Osteoblast (primary cell): ENCODE data around the gene TMCO5A. TPM values are rescaled to one million over a fixed set of nuclear protein-coding genes. Genes with fewer than 3 reads are reported as not detected.

Experiments used
- DNase-seq: peaks from one replicate; pipeline ENCODE4 v3.0.0; 2011; ENCODE audit warnings: low spot score, mixed read lengths; ENCODE audit not compliant: insufficient read length; ENCODE audit errors: missing footprints
- H2AFZ ChIP-seq: 2 replicates; pipeline ENCODE4 v1.6.0; 2011; ENCODE audit warnings: mild to moderate bottlenecking, low read length
- H3K27ac ChIP-seq: 2 replicates; pipeline ENCODE4 v1.5.1; 2011; ENCODE audit warnings: mild to moderate bottlenecking, low read depth, low read length, moderate library complexity
- H3K27me3 ChIP-seq: 2 replicates; pipeline ENCODE4 v1.6.0; 2012; ENCODE audit warnings: mild to moderate bottlenecking, control low read depth, inconsistent platforms, low read length, moderate library complexity; ENCODE audit not compliant: insufficient read depth
- H3K36me3 ChIP-seq: 2 replicates; pipeline ENCODE4 v1.5.1; 2011; ENCODE audit warnings: mild to moderate bottlenecking, low read length, control low read depth, moderate library complexity; ENCODE audit not compliant: insufficient read depth
- H3K4me1 ChIP-seq: 2 replicates; pipeline ENCODE4 v1.5.1; 2011; ENCODE audit warnings: mild to moderate bottlenecking, low read length, control low read depth, moderate library complexity; ENCODE audit not compliant: insufficient read depth
- H3K4me2 ChIP-seq: 2 replicates; pipeline ENCODE4 v1.6.0; 2011; ENCODE audit warnings: mild to moderate bottlenecking, low read length; ENCODE audit not compliant: insufficient read depth
- H3K4me3 ChIP-seq: fragments of 200-600 bp; sonication (generic); 3 replicates; pipeline ENCODE4 v1.5.1; 2012; ENCODE audit warnings: mild to moderate bottlenecking, low read length, inconsistent platforms; ENCODE audit not compliant: insufficient read depth
- H3K79me2 ChIP-seq: 2 replicates; pipeline ENCODE4 v1.6.0; 2012; ENCODE audit warnings: mild to moderate bottlenecking, low read length, control low read depth, inconsistent platforms; ENCODE audit not compliant: insufficient read depth
- H3K9me3 ChIP-seq: 2 replicates; pipeline ENCODE4 v1.5.1; 2011; ENCODE audit warnings: low read depth, low read length, control low read depth
- H4K20me1 ChIP-seq: 2 replicates; pipeline ENCODE4 v1.6.0; 2012; ENCODE audit warnings: mild to moderate bottlenecking, low read length, control low read depth; ENCODE audit not compliant: insufficient read depth
- total RNA-seq: library from RNA; depleted of rRNA; stranded (reverse); fragments of >200 nt; gene quantifications from 2 replicates; pipeline ENCODE4 v1.2.3, GENCODE V29; 2012
- TF ChIP-seq, protein P1 (sequence below): IDR thresholded peaks from 2 replicates; pipeline ENCODE4 v1.5.1; 2011; ENCODE audit warnings: mild to moderate bottlenecking, low read depth, low read length, moderate library complexity; ENCODE audit errors: extremely low read depth

The TMCO5A gene
- not detected in 2 replicates for total RNA-seq

- TF ChIP-seq, protein P1, sequence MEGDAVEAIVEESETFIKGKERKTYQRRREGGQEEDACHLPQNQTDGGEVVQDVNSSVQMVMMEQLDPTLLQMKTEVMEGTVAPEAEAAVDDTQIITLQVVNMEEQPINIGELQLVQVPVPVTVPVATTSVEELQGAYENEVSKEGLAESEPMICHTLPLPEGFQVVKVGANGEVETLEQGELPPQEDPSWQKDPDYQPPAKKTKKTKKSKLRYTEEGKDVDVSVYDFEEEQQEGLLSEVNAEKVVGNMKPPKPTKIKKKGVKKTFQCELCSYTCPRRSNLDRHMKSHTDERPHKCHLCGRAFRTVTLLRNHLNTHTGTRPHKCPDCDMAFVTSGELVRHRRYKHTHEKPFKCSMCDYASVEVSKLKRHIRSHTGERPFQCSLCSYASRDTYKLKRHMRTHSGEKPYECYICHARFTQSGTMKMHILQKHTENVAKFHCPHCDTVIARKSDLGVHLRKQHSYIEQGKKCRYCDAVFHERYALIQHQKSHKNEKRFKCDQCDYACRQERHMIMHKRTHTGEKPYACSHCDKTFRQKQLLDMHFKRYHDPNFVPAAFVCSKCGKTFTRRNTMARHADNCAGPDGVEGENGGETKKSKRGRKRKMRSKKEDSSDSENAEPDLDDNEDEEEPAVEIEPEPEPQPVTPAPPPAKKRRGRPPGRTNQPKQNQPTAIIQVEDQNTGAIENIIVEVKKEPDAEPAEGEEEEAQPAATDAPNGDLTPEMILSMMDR: no peak
- H3K9me3 ChIP-seq: no peaks in the 10 kb centered on the region
Measured at GRCh38 chr15:37934340-37934739, at the start of gene TMCO5A. Gene TMCO5A (plus strand): TSS chr15:37934640. CDS start chr15:37936324, 1,684 bp downstream.

DNA sequence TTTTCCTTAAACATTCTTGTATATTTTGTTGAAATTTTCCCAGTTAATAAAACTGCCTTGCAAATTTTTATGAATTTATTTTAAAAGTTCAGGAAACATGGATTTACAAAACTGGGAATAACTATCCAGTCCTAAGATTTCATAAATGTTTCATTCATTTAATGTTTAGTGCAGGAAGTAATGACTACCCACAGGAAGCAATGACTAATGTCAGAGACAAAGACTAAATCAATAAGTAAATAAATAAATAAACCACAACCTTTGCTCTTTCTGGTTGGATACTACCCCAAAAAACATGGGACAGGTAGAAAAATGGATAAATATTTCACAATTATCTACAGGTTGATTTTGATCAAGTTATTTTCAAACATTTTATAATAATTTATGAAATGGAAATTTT, 48.8 kb upstream of the TMCO5A start:
- no peaks in the 10 kb centered on the region for H3K79me2 ChIP-seq
- no peak overlapping the region for H2AFZ ChIP-seq
- no peaks in the 10 kb centered on the region for H3K9me3 ChIP-seq
- H3K4me3 ChIP-seq: no peak overlapping the region
- no peaks in the 10 kb centered on the region for H3K4me1 ChIP-seq
- no peaks in the 10 kb centered on the region for H3K36me3 ChIP-seq
- TF ChIP-seq, protein P1: no peak
- no peak overlapping the region for H3K27ac ChIP-seq
- H3K4me2 ChIP-seq: no peak overlapping the region
- peaks cover 9% of the 10 kb centered on the region for H3K27me3 ChIP-seq
- H4K20me1 ChIP-seq: no peaks in the 10 kb centered on the region
- no peak for DNase-seq

More at GRCh38 chr15:37934340-37934739, at the start of gene TMCO5A:
- Histone ChIP-seq H3K27ac (no peak within 1 kb of the TSS), H4K20me1 (no peaks in the 10 kb centered on the region), H2AFZ (no peak within 1 kb of the TSS), H3K4me2 (no peak within 1 kb of the TSS), H3K4me1 (peaks cover 17% of the 10 kb centered on the region), H3K79me2 (no peaks in the 10 kb centered on the region), H3K27me3 (peaks cover 13% of the 10 kb centered on the region), H3K4me3 (no peak within 1 kb of the TSS), H3K36me3 (no peaks in the 10 kb centered on the region)
- DNase-seq: no peak

DNA sequence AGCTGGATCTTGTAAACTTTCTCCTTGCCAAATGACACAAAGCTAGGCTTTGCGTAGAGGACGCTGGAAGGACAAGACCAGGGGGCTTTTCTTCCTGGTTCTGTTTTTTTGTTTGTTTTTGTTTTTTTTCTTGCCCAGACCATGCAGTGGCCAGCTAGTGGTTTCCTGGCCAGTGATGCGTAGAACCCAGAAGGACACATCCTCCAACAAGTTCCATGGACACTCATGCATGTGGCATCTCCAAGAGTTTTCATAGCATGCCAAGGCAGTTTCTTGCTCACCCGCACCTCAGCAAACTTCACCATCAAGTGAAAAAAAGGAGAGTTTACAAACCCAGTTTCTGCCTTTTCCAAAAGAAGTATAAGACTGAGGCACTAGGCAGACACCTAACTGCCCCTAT, 46.1 kb upstream of the TMCO5A start:
- no peak for DNase-seq
- TF ChIP-seq, protein P1: no peak
- Histone ChIP-seq H3K4me1 (no peaks in the 10 kb centered on the region), H4K20me1 (no peaks in the 10 kb centered on the region), H3K27ac (no peak overlapping the region), H3K27me3 (peaks cover 2% of the 10 kb centered on the region), H3K79me2 (no peaks in the 10 kb centered on the region), H3K9me3 (no peaks in the 10 kb centered on the region), H3K4me3 (no peak overlapping the region), H2AFZ (no peak overlapping the region), H3K4me2 (no peak overlapping the region), H3K36me3 (no peaks in the 10 kb centered on the region)

GRCh38 chr15:37891766-37892368, 42.6 kb upstream of the TMCO5A start:
- Histone ChIP-seq H3K4me1 (no peaks in the 10 kb centered on the region), H2AFZ (peak overlapping the region; percentile 49), H3K4me3 (peak overlapping the region; percentile 34), H3K36me3 (no peaks in the 10 kb centered on the region), H3K27me3 (peaks cover 13% of the 10 kb centered on the region), H3K79me2 (no peaks in the 10 kb centered on the region), H3K4me2 (peak overlapping the region; percentile 47), H3K27ac (no peak overlapping the region), H3K9me3 (no peaks in the 10 kb centered on the region), H4K20me1 (no peaks in the 10 kb centered on the region)
- DNase-seq: peak; percentile 68
- TF ChIP-seq, protein P1: peak; percentile 89
